Hepatocyte (in vitro differentiated cells): ENCODE results near the gene KCNA2.

Source experiments
- EZH2 ChIP-seq: fragments of 200-600 bp; sonication (generic); IDR thresholded peaks from 2 replicates; pipeline ENCODE4 v1.6.1; 2016; ENCODE audit warnings: antibody characterized with exemption, mild to moderate bottlenecking, borderline replicate concordance
- TF ChIP-seq, protein P1 (sequence below): fragments of 200-600 bp; sonication (generic); IDR thresholded peaks from 2 replicates; pipeline ENCODE4 v1.5.1; 2016; ENCODE audit warnings: antibody characterized with exemption, mild to moderate bottlenecking; ENCODE audit not compliant: poor library complexity

DNA sequence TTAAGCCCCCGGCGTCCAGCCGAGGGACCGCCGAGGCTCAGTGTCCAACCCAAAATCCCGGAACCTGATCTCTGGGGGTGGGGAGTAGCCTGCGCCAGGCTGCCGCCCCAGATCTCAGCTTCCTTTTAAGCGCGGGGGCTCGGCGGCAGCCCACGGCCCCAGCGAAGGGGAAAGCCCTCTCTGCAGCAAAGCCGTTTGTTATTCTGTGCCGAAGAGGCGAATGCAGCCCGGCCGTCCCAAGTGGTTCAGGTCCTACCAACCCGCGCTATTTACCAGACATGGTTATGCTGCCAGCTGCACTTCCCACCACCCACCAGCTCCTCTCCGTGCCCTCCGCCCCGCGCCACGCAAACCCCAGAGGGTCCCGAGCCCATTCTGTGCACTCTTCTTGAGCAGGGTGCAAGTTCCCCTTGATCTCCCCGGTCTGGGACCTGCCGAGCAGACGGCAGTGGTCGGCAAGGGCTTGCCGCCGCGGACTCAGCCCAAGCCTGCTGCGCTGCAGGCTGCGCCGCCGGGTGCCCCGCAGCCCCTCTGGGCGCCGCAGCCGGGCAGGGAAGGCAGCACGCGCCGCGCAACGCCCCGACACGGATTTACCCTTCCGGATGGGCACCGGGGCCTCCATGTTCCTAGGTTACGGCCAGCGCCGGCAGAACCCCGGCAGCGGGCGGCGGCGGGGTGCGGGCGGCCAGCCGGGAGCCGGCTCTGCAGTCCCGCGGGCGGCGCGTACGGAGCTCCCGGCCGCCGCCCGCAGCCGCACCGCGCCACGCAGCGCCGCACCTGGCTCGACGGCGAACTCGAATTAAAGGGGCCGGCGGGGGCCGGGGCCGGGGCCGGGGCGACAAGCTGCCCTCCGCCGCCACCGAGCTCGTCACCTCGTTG lies 738 bp upstream of the KCNA2 start:
- TF ChIP-seq, protein P1, sequence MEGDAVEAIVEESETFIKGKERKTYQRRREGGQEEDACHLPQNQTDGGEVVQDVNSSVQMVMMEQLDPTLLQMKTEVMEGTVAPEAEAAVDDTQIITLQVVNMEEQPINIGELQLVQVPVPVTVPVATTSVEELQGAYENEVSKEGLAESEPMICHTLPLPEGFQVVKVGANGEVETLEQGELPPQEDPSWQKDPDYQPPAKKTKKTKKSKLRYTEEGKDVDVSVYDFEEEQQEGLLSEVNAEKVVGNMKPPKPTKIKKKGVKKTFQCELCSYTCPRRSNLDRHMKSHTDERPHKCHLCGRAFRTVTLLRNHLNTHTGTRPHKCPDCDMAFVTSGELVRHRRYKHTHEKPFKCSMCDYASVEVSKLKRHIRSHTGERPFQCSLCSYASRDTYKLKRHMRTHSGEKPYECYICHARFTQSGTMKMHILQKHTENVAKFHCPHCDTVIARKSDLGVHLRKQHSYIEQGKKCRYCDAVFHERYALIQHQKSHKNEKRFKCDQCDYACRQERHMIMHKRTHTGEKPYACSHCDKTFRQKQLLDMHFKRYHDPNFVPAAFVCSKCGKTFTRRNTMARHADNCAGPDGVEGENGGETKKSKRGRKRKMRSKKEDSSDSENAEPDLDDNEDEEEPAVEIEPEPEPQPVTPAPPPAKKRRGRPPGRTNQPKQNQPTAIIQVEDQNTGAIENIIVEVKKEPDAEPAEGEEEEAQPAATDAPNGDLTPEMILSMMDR: no peak
- peak; percentile 81 for TF ChIP-seq EZH2
